Measurements from ENCODE around the gene KRR1. TPM values are rescaled to one million over a fixed set of nuclear protein-coding genes. Genes with fewer than 3 reads are reported as not detected.
"Not testable (repeated sequence)": the region's sequence is repeated elsewhere in the genome, so short reads cannot be mapped to it uniquely, and the experiment has no call there.

Gene KRR1
- total and polyA plus RNA-seq, 5 donors, result 7.3 to 38.2 (median 31.9) TPM

GRCh38 chr12:75526655-75527511 lies 15.5 kb upstream of the KRR1 start:
- ATAC-seq (no peak), DNase-seq (no peak)
- no peaks in the 10 kb centered on the region for H3K4me1 ChIP-seq (ENCODE audit: control insufficient read depth, insufficient read depth, low read length)
- H3K27ac ChIP-seq (ENCODE audit: low read length), result no peak overlapping the region
- no peaks in the 10 kb centered on the region for H3K27me3 ChIP-seq (ENCODE audit: control insufficient read depth, insufficient read depth)
- no peaks in the 10 kb centered on the region for H3K9me3 ChIP-seq (ENCODE audit: control insufficient read depth, low read length)
- WGBS, result 18% methylated on average over 4 of the region's 4 CpGs
- no peak overlapping the region for H3K4me3 ChIP-seq (ENCODE audit: low read length)
- intact Hi-C loops (cut with DNase I), result loop anchor here in 3 of 4 donors (5.0 to 10.0 kb wide), 2 partner anchors 505 to 508 kb away; partner anchors contain the start of gene PHLDA1 (in 3 of the 3)

- intact Hi-C loops (cut with DNase I), result loop anchor here in 3 of 4 donors (5.0 to 10.0 kb wide), 2 partner anchors 507 to 510 kb away; partner anchors contain the start of gene PHLDA1 (in 3 of the 3)
- H3K4me3 ChIP-seq (ENCODE audit: low read length), result no peak overlapping the region
- ATAC-seq (no peak), DNase-seq (no peak)
- no peak overlapping the region for H3K27ac ChIP-seq (ENCODE audit: low read length)
- H3K4me1 ChIP-seq (ENCODE audit: control insufficient read depth, insufficient read depth, low read length), result no peaks in the 10 kb centered on the region
- no peaks in the 10 kb centered on the region for H3K9me3 ChIP-seq (ENCODE audit: control insufficient read depth, low read length)
- WGBS, result 39% methylated on average over 1 of the region's 1 CpG
- H3K27me3 ChIP-seq (ENCODE audit: control insufficient read depth, insufficient read depth), result no peaks in the 10 kb centered on the region
Measured at GRCh38 chr12:75525263-75525662, 13.9 kb upstream of the KRR1 start.

GRCh38 chr12:75522124-75522523 lies 10.7 kb upstream of the KRR1 start:
- not testable (repeated sequence) for H3K9me3 ChIP-seq (ENCODE audit: control insufficient read depth, low read length); H3K27me3 ChIP-seq (ENCODE audit: control insufficient read depth, insufficient read depth); H3K4me3 ChIP-seq (ENCODE audit: low read length); DNase-seq; H3K27ac ChIP-seq (ENCODE audit: low read length); H3K4me1 ChIP-seq (ENCODE audit: control insufficient read depth, insufficient read depth, low read length); ATAC-seq
- intact Hi-C loops (cut with DNase I), result loop anchor here in 2 of 4 donors (10.0 kb wide), 1 partner anchor 513 kb away; the partner anchor contains the start of gene PHLDA1 (in 2 of the 2)
- WGBS, result 90% methylated on average over 5 of the region's 5 CpGs

GRCh38 chr12:75521224-75521623 lies 9.8 kb upstream of the KRR1 start:
- not testable (repeated sequence) for ATAC-seq; H3K27me3 ChIP-seq (ENCODE audit: control insufficient read depth, insufficient read depth); H3K9me3 ChIP-seq (ENCODE audit: control insufficient read depth, low read length); H3K4me1 ChIP-seq (ENCODE audit: control insufficient read depth, insufficient read depth, low read length); H3K27ac ChIP-seq (ENCODE audit: low read length); H3K4me3 ChIP-seq (ENCODE audit: low read length); DNase-seq
- intact Hi-C loops (cut with DNase I), result loop anchor here in 2 of 4 donors (10.0 kb wide), 1 partner anchor 514 kb away; the partner anchor contains the start of gene PHLDA1 (in 2 of the 2)

- Histone ChIP-seq H3K4me3 (ENCODE audit: low read length) (no peak overlapping the region), H3K4me1 (ENCODE audit: control insufficient read depth, insufficient read depth, low read length) (no peaks in the 10 kb centered on the region), H3K27ac (ENCODE audit: low read length) (no peak overlapping the region), H3K27me3 (ENCODE audit: control insufficient read depth, insufficient read depth) (no peaks in the 10 kb centered on the region), H3K9me3 (ENCODE audit: control insufficient read depth, low read length) (no peaks in the 10 kb centered on the region)
- intact Hi-C loops (cut with DNase I), result loop anchor here in 2 of 4 donors (10.0 kb wide), 1 partner anchor 175 kb away; the partner anchor contains the start of genes CAPS2 (in 2 of the 2) and GLIPR1L1 (in 2 of the 2)
- no peak for ATAC-seq
- DNase-seq, result no peak
- WGBS, result 76% methylated on average over 4 of the region's 4 CpGs
Measured at GRCh38 chr12:75509621-75510020, 1.8 kb downstream of the KRR1 start.

GRCh38 chr12:75508159-75508558 lies 3.2 kb downstream of the KRR1 start:
- Histone ChIP-seq H3K27me3 (ENCODE audit: control insufficient read depth, insufficient read depth) (no peaks in the 10 kb centered on the region), H3K4me1 (ENCODE audit: control insufficient read depth, insufficient read depth, low read length) (no peaks in the 10 kb centered on the region), H3K27ac (ENCODE audit: low read length) (no peak overlapping the region), H3K4me3 (ENCODE audit: low read length) (no peak overlapping the region), H3K9me3 (ENCODE audit: control insufficient read depth, low read length) (no peaks in the 10 kb centered on the region)
- DNase-seq (no peak), ATAC-seq (no peak)
- WGBS, result 57% methylated on average over 2 of the region's 2 CpGs
- intact Hi-C loops (cut with DNase I), result loop anchor here in 2 of 4 donors (10.0 kb wide), 1 partner anchor 173 kb away; the partner anchor contains the start of genes CAPS2 (in 2 of the 2) and GLIPR1L1 (in 2 of the 2)

- DNase-seq, result no peak
Measured at GRCh38 chr12:75507086-75507485, 4.3 kb downstream of the KRR1 start.

GRCh38 chr12:75505706-75506312 lies 5.6 kb downstream of the KRR1 start:
- WGBS, result 62% methylated on average over 2 of the region's 2 CpGs

More at GRCh38 chr12:75507086-75507485, 4.3 kb downstream of the KRR1 start:
- WGBS, result 76% methylated on average over 2 of the region's 2 CpGs
- H3K27me3 ChIP-seq (ENCODE audit: control insufficient read depth, insufficient read depth), result no peaks in the 10 kb centered on the region
- no peak overlapping the region for H3K4me3 ChIP-seq (ENCODE audit: low read length)
- intact Hi-C loops (cut with DNase I), result loop anchor here in 2 of 4 donors (10.0 kb wide), 1 partner anchor 172 kb away; the partner anchor contains the start of genes CAPS2 (in 2 of the 2) and GLIPR1L1 (in 2 of the 2)
- no peak for ATAC-seq
- no peaks in the 10 kb centered on the region for H3K9me3 ChIP-seq (ENCODE audit: control insufficient read depth, low read length)
- H3K27ac ChIP-seq (ENCODE audit: low read length), result no peak overlapping the region
- no peaks in the 10 kb centered on the region for H3K4me1 ChIP-seq (ENCODE audit: control insufficient read depth, insufficient read depth, low read length)

GRCh38 chr12:75503866-75504265 lies 7.5 kb downstream of the KRR1 start:
- intact Hi-C loops (cut with DNase I), result loop anchor here in 2 of 4 donors (10.0 kb wide), 1 partner anchor 169 kb away; the partner anchor contains the start of genes CAPS2 (in 2 of the 2) and GLIPR1L1 (in 2 of the 2)
- Histone ChIP-seq H3K4me1 (ENCODE audit: control insufficient read depth, insufficient read depth, low read length) (no peaks in the 10 kb centered on the region), H3K27me3 (ENCODE audit: control insufficient read depth, insufficient read depth) (no peaks in the 10 kb centered on the region), H3K4me3 (ENCODE audit: low read length) (no peak overlapping the region), H3K9me3 (ENCODE audit: control insufficient read depth, low read length) (no peaks in the 10 kb centered on the region), H3K27ac (ENCODE audit: low read length) (no peak overlapping the region)
- DNase-seq (no peak), ATAC-seq (no peak)
- 95% methylated on average over 3 of the region's 3 CpGs for WGBS

More at GRCh38 chr12:75505706-75506312, 5.6 kb downstream of the KRR1 start:
- no peaks in the 10 kb centered on the region for H3K4me1 ChIP-seq (ENCODE audit: control insufficient read depth, insufficient read depth, low read length)
- intact Hi-C loops (cut with DNase I), result loop anchor here in 2 of 4 donors (10.0 kb wide), 1 partner anchor 171 kb away; the partner anchor contains the start of genes CAPS2 (in 2 of the 2) and GLIPR1L1 (in 2 of the 2)
- ATAC-seq, result no peak
- H3K27ac ChIP-seq (ENCODE audit: low read length), result no peak overlapping the region
- no peak for DNase-seq
- no peak overlapping the region for H3K4me3 ChIP-seq (ENCODE audit: low read length)
- no peaks in the 10 kb centered on the region for H3K27me3 ChIP-seq (ENCODE audit: control insufficient read depth, insufficient read depth)
- H3K9me3 ChIP-seq (ENCODE audit: control insufficient read depth, low read length), result no peaks in the 10 kb centered on the region

GRCh38 chr12:75503459-75503858 lies 8.0 kb downstream of the KRR1 start:
- intact Hi-C loops (cut with DNase I), result loop anchor here in 2 of 4 donors (10.0 kb wide), 1 partner anchor 169 kb away; the partner anchor contains the start of genes CAPS2 (in 2 of the 2) and GLIPR1L1 (in 2 of the 2)

More at GRCh38 chr12:75503459-75503858, 8.0 kb downstream of the KRR1 start:
- Histone ChIP-seq H3K9me3 (ENCODE audit: control insufficient read depth, low read length) (no peaks in the 10 kb centered on the region), H3K27me3 (ENCODE audit: control insufficient read depth, insufficient read depth) (no peaks in the 10 kb centered on the region), H3K27ac (ENCODE audit: low read length) (no peak overlapping the region), H3K4me1 (ENCODE audit: control insufficient read depth, insufficient read depth, low read length) (no peaks in the 10 kb centered on the region), H3K4me3 (ENCODE audit: low read length) (no peak overlapping the region)
- no peak for DNase-seq
- no peak for ATAC-seq
- 83% methylated on average over 3 of the region's 3 CpGs for WGBS
